WTC11 (cell line): Measurements from ENCODE around the gene OR6J1.

Source experiments
- TCF7 ChIP-seq: sonication (generic); formaldehyde crosslinking; IDR thresholded peaks from 2 replicates; pipeline ENCODE4 v1.8.0; 2022; ENCODE audit warnings: mild to moderate bottlenecking, low read depth, missing genetic modification reagents, moderate library complexity
- TF ChIP-seq, protein P1 (sequence below): fragments of 200-600 bp; IDR thresholded peaks from 2 replicates; pipeline ENCODE4 v1.8.0; 2022; ENCODE audit warnings: antibody characterized with exemption

DNA sequence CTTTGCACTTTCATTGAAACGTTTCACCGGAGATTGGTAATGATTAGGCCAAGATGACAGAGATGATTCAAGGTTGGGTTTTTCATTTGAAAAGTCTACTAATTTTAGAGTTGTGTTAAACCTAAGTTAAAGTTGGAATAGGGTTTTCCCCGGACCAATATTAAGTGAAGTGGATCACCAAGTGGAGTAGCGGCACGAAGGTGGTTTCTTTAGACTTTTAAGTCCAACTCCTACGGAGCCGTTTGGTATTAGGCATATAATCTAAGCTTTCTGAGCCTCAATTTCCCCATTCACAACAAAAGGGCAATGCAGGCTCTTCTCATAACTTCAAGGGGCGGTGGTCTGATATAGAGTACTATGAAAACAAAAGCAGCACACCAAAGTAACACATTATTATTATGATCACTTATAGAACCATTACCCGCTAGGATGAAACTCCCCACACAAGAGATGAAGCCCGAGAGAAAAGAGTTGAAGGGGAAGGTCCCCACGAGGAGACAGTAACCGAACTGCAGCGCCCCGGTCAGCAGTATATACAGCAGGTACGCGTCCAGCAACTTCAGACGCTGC lies 55.5 kb downstream of the OR6J1 start:
- no peak for TF ChIP-seq TCF7 (CRISPR knock-in tag)
- TF ChIP-seq, protein P1, sequence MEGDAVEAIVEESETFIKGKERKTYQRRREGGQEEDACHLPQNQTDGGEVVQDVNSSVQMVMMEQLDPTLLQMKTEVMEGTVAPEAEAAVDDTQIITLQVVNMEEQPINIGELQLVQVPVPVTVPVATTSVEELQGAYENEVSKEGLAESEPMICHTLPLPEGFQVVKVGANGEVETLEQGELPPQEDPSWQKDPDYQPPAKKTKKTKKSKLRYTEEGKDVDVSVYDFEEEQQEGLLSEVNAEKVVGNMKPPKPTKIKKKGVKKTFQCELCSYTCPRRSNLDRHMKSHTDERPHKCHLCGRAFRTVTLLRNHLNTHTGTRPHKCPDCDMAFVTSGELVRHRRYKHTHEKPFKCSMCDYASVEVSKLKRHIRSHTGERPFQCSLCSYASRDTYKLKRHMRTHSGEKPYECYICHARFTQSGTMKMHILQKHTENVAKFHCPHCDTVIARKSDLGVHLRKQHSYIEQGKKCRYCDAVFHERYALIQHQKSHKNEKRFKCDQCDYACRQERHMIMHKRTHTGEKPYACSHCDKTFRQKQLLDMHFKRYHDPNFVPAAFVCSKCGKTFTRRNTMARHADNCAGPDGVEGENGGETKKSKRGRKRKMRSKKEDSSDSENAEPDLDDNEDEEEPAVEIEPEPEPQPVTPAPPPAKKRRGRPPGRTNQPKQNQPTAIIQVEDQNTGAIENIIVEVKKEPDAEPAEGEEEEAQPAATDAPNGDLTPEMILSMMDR: no peak
